ENCODE measurements around the gene EDN2.

- TF ChIP-seq POLR2A (IDR thresholded peaks at IDR 0.05) (no peak), CTCF (IDR thresholded peaks at IDR 0.05) (peak in 1 of 5 experiments; percentile 7)
Observed at GRCh38 chr1:41498804-41499203, 14.3 kb upstream of the EDN2 start.

Measured in tibial nerve (tissue), 3 donors.